Islet of Langerhans (tissue), 1 donor: Measurements from ENCODE around the gene CLDN1.
"Not testable (repeated sequence)": the region's sequence is repeated elsewhere in the genome, so short reads cannot be mapped to it uniquely, and the experiment has no call there.

Experiments used
- FAIRE-seq: peaks from one replicate; lab custom pipeline; 2011; peaks lifted over from hg19 to GRCh38; lab: Jason Lieb, UNC

Gene CLDN1

GRCh38 chr3:190291994-190292584 is 30.2 kb downstream of the CLDN1 start:
- no peak for FAIRE-seq

- no peak for FAIRE-seq
These were observed 32.3 kb downstream of the CLDN1 start for GRCh38 chr3:190289989-190290388.

GRCh38 chr3:190288836-190289235 is 33.4 kb downstream of the CLDN1 start:
- no peak for FAIRE-seq

GRCh38 chr3:190286014-190286413 is 36.2 kb downstream of the CLDN1 start:
- no peak for FAIRE-seq

GRCh38 chr3:190281308-190282051 is 40.8 kb downstream of the CLDN1 start:
- no peak for FAIRE-seq

- no peak for FAIRE-seq
These were observed 42.6 kb downstream of the CLDN1 start for GRCh38 chr3:190279690-190280089.

- no peak for FAIRE-seq
These were observed 49.5 kb downstream of the CLDN1 start for GRCh38 chr3:190272747-190273146.

- no peak for FAIRE-seq
These were observed 53.1 kb downstream of the CLDN1 start for GRCh38 chr3:190269101-190269500.

- not testable (repeated sequence) for FAIRE-seq
These were observed 54.8 kb downstream of the CLDN1 start for GRCh38 chr3:190267464-190267863.

GRCh38 chr3:190266913-190267290 is 55.3 kb downstream of the CLDN1 start:
- FAIRE-seq, result no peak

GRCh38 chr3:190266265-190266912 is 55.9 kb downstream of the CLDN1 start:
- no peak for FAIRE-seq

GRCh38 chr3:190265796-190266195 is 56.5 kb downstream of the CLDN1 start:
- FAIRE-seq, result no peak

- no peak for FAIRE-seq
These were observed 57.1 kb downstream of the CLDN1 start for GRCh38 chr3:190265126-190265525.

- FAIRE-seq, result no peak
These were observed 60.5 kb downstream of the CLDN1 start for GRCh38 chr3:190261740-190262139.

GRCh38 chr3:190261015-190261414 is 61.2 kb downstream of the CLDN1 start:
- FAIRE-seq, result no peak

GRCh38 chr3:190260301-190260700 is 61.9 kb downstream of the CLDN1 start:
- no peak for FAIRE-seq

GRCh38 chr3:190258634-190259033 is 63.6 kb downstream of the CLDN1 start:
- no peak for FAIRE-seq
